ENCODE data around the gene TUT1. TPM values are rescaled to one million over a fixed set of nuclear protein-coding genes. Genes with fewer than 3 reads are reported as not detected.

The TUT1 gene
- total RNA-seq, 1 experiment from 2014 or later = 20.7 TPM

- Histone ChIP-seq H2BK12ac (ENCODE audit: insufficient read length, low read depth, low read length) (no peak overlapping the region), H3K18ac (ENCODE audit: insufficient read length, low read depth, low read length) (no peak overlapping the region), H3K9me3 (ENCODE audit: control insufficient read depth, low read depth, low read length) (no peaks in the 10 kb centered on the region), H4K5ac (ENCODE audit: insufficient read length, low read depth, low read length) (no peak overlapping the region), H3K14ac (ENCODE audit: insufficient read depth, low read length) (no peak overlapping the region; the same call in 1 of the 2 replicates), H3K79me2 (ENCODE audit: insufficient read depth, low read length) (no peaks in the 10 kb centered on the region), H4K20me1 (ENCODE audit: control insufficient read depth, insufficient read depth, insufficient read length) (no peaks in the 10 kb centered on the region), H2AFZ (ENCODE audit: low read length) (no peak overlapping the region), H3K4me1 (ENCODE audit: insufficient read depth, low read length) (no peaks in the 10 kb centered on the region), H3T11ph (ENCODE audit: low read length) (no peak overlapping the region), H2BK15ac (ENCODE audit: low read depth, low read length) (no peak overlapping the region), H2AK5ac (ENCODE audit: insufficient read length, low read length) (no peak overlapping the region), H3K23ac (ENCODE audit: insufficient read length, low read depth, low read length) (no peak overlapping the region), H3K23me2 (ENCODE audit: insufficient read length, low read depth, low read length, poor library complexity, severe bottlenecking) (peaks cover 13% of the 10 kb centered on the region), H2BK20ac (ENCODE audit: low read depth, low read length, poor library complexity, severe bottlenecking) (no peak overlapping the region), H4K91ac (ENCODE audit: insufficient read length, low read depth, low read length) (no peak overlapping the region), H3K27me3 (ENCODE audit: insufficient read depth, low read length) (no peaks in the 10 kb centered on the region), H3K27ac (ENCODE audit: insufficient read length, low read depth, low read length) (no peak overlapping the region), H3K4me2 (ENCODE audit: insufficient read depth, insufficient read length, low read length) (peak overlapping the region; percentile 90), H2BK5ac (ENCODE audit: insufficient read length, low read length) (no peak overlapping the region), H3K4ac (ENCODE audit: low read depth, low read length) (no peak overlapping the region), H2BK120ac (ENCODE audit: low read depth, low read length, poor library complexity, severe bottlenecking) (no peak overlapping the region), H3K9ac (ENCODE audit: extremely low read depth, insufficient read length, low read length) (no peak overlapping the region), H3K79me1 (ENCODE audit: insufficient read depth, low read depth, low read length, poor library complexity, severe bottlenecking) (no peaks in the 10 kb centered on the region), H4K8ac (replicated peaks; ENCODE audit: insufficient read length, low read depth, low read length) (no peak overlapping the region), H3K56ac (ENCODE audit: insufficient read length, low read depth, low read length) (no peak overlapping the region)
- no CpG with 5 or more reads among the region's 28 CpGs for WGBS (ENCODE audit: extremely low coverage, insufficient read length, low lambda C conversion rate)
- DNase-seq = no peak
- Mint-ChIP-seq H3K9me3 (no peaks in the 10 kb centered on the region), H3K36me3 (ENCODE audit: insufficient read depth in 1 of 3, low read depth in 3 of 3) (peaks cover 0 to 14% (median 0%) of the 10 kb centered on the region in 3 experiments; a peak in 4 of 7 replicates), H3K27me3 (ENCODE audit: low read depth) (peaks cover 4% of the 10 kb centered on the region), H3K27ac (peak overlapping the region in 1 of 3 experiments; percentile 12; a peak in 1 of 7 replicates), H3K4me3 (peak overlapping the region; percentile 85 to 86), H3K4me1 (peaks cover 27 to 47% of the 10 kb centered on the region in 2 experiments)
- no peak for TF ChIP-seq CTCF (conservative IDR thresholded peaks at IDR 0.05)
Measured at GRCh38 chr11:62610814-62611704, 19.7 kb upstream of the TUT1 start.

Measured in H9 (cell line).